ENCODE results near the gene KMT2A.
"Not testable (repeated sequence)": the region's sequence is repeated elsewhere in the genome, so short reads cannot be mapped to it uniquely, and the experiment has no call there.

KMT2A gene

GRCh38 chr11:118481238-118481637 is 44.9 kb downstream of the KMT2A start:
- not testable (repeated sequence) for FAIRE-seq; DNase-seq (ENCODE audit: insufficient read length, low spot score)

- FAIRE-seq: no peak
Observed at GRCh38 chr11:118484405-118484804, 48.1 kb downstream of the KMT2A start.

GRCh38 chr11:118485273-118485672 is 49.0 kb downstream of the KMT2A start:
- FAIRE-seq: no peak
- DNase-seq (ENCODE audit: insufficient read length, low spot score): no peak

More at GRCh38 chr11:118484405-118484804, 48.1 kb downstream of the KMT2A start:
- no peak for DNase-seq (ENCODE audit: insufficient read length, low spot score)

GRCh38 chr11:118488480-118489109 is 52.3 kb downstream of the KMT2A start:
- peak; percentile 71 for DNase-seq (ENCODE audit: insufficient read length, low spot score)
- FAIRE-seq: peak; percentile 95

- DNase-seq (ENCODE audit: insufficient read length, low spot score) (no peak), FAIRE-seq (no peak)
Observed at GRCh38 chr11:118491041-118491440, 54.7 kb downstream of the KMT2A start.

GRCh38 chr11:118497831-118498230 is 61.5 kb downstream of the KMT2A start:
- DNase-seq (ENCODE audit: insufficient read length, low spot score) (no peak), FAIRE-seq (no peak)

GRCh38 chr11:118503216-118503615 is 66.9 kb downstream of the KMT2A start:
- no peak for FAIRE-seq

GRCh38 chr11:118511601-118512000 is 75.3 kb downstream of the KMT2A start:
- no peak for FAIRE-seq

More at GRCh38 chr11:118503216-118503615, 66.9 kb downstream of the KMT2A start:
- DNase-seq (ENCODE audit: insufficient read length, low spot score): no peak

GRCh38 chr11:118514103-118514502 is 77.8 kb downstream of the KMT2A start:
- DNase-seq (ENCODE audit: insufficient read length, low spot score): no peak
- no peak for FAIRE-seq

More at GRCh38 chr11:118511601-118512000, 75.3 kb downstream of the KMT2A start:
- DNase-seq (ENCODE audit: insufficient read length, low spot score): no peak

GRCh38 chr11:118519549-118519948 is 83.3 kb downstream of the KMT2A start:
- FAIRE-seq (no peak), DNase-seq (ENCODE audit: insufficient read length, low spot score) (no peak)

- FAIRE-seq: no peak
- DNase-seq (ENCODE audit: insufficient read length, low spot score): no peak
Observed at GRCh38 chr11:118521892-118522311, 85.6 kb downstream of the KMT2A start.

- FAIRE-seq: no peak
- no peak for DNase-seq (ENCODE audit: insufficient read length, low spot score)
Observed at GRCh38 chr11:118522571-118523072, 86.3 kb downstream of the KMT2A start.

GRCh38 chr11:118524356-118524755 is 88.1 kb downstream of the KMT2A start:
- DNase-seq (ENCODE audit: insufficient read length, low spot score) (no peak), FAIRE-seq (no peak)

GRCh38 chr11:118524757-118525470 is 88.6 kb downstream of the KMT2A start:
- FAIRE-seq (no peak), DNase-seq (ENCODE audit: insufficient read length, low spot score) (no peak)

GRCh38 chr11:118526688-118527087 is 90.4 kb downstream of the KMT2A start:
- FAIRE-seq: no peak

GRCh38 chr11:118527109-118527508 is 90.8 kb downstream of the KMT2A start, which contains the start of gene TTC36:
TSS of gene TTC36 (plus strand) at chr11:118527474. CDS start at chr11:118527495, 21 bp downstream.
- FAIRE-seq (no peak), DNase-seq (ENCODE audit: insufficient read length, low spot score) (no peak)

More at GRCh38 chr11:118526688-118527087, 90.4 kb downstream of the KMT2A start:
- DNase-seq (ENCODE audit: insufficient read length, low spot score): no peak

- FAIRE-seq: no peak
- DNase-seq (ENCODE audit: insufficient read length, low spot score): no peak
Observed at GRCh38 chr11:118528511-118528910, 92.2 kb downstream of the KMT2A start.

- FAIRE-seq: no peak
- DNase-seq (ENCODE audit: insufficient read length, low spot score): no peak
Observed at GRCh38 chr11:118529584-118530175, 93.4 kb downstream of the KMT2A start.

GRCh38 chr11:118530180-118530682 is 93.9 kb downstream of the KMT2A start:
- DNase-seq (ENCODE audit: insufficient read length, low spot score) (no peak), FAIRE-seq (peak; percentile 52)

- DNase-seq (ENCODE audit: insufficient read length, low spot score): peak; percentile 85
- FAIRE-seq: peak; percentile 59
Observed at GRCh38 chr11:118530683-118531596, 94.6 kb downstream of the KMT2A start, which contains the start of gene TMEM25. TSS of gene TMEM25 (plus strand) at chr11:118531192. CDS start at chr11:118531802, 610 bp downstream.
